HCEC 1CT (cell line): ENCODE measurements around the gene MUC5B.
A peak's percentile ranks its signal among the peaks of the same experiment; 100 is the strongest.

ENCODE experiments used
- DNase-seq: peaks from one replicate; pipeline ENCODE4 v3.0.0-alpha.2; 2017

MUC5B gene

DNA sequence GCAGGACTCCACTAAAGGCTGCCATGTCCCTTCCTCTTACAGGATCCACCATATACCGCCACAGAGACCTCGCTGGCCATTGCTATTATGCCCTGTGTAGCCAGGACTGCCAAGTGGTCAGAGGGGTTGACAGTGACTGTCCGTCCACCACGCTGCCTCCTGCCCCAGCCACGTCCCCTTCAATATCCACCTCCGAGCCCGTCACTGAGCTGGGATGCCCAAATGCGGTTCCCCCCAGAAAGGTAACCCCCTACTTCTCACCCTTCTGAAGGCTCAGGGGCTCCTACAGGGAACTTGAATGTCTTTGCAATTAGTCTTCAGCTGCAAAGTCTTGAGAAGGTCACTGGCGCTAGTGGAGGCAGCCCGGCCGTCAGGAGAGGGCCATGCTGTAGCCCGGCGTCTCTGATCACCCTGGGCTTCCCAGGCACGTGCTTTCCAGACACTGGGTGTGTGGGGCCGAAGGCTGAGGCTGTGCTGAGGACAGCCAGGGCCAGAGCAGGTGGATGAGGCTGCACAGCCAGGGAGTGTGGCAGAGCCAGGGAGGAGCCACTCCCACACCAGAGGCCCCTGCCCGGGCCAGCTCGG, 30.0 kb upstream of the MUC5B start:
- DNase-seq: no peak

DNA sequence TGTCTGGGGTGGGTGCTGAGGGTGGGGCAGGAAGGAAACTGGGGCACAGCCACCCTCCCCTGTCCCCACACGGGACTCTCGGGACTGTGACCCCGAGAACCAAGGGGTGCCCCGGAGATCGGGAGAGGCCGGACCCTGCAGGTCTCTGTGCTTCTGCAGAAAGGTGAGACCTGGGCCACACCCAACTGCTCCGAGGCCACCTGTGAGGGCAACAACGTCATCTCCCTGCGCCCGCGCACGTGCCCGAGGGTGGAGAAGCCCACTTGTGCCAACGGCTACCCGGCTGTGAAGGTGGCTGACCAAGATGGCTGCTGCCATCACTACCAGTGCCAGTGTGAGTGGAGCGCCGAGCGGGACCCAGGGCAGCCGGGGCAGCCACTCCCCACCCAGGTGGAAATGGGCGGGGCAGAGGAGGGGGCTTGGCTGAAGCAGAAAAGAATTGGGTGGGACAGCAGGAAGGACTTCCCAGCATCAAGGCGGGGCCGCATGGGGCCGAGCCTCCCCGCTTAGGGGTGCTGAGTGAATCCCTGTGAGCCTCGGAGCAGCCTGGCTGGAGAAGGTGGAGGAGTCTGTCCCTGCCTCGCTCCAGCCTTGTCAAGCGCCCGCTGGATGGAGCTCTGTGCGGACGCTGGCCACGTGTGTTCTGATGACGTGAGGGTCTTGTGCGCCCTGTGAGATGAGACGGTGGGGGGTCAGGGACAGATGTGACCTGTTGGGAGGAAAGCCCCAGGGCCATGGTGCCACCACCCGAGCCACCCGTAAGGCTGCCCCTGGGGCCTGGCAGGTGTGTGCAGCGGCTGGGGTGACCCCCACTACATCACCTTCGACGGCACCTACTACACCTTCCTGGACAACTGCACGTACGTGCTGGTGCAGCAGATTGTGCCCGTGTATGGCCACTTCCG, 29.3 kb upstream of the MUC5B start:
- no peak for DNase-seq

DNA sequence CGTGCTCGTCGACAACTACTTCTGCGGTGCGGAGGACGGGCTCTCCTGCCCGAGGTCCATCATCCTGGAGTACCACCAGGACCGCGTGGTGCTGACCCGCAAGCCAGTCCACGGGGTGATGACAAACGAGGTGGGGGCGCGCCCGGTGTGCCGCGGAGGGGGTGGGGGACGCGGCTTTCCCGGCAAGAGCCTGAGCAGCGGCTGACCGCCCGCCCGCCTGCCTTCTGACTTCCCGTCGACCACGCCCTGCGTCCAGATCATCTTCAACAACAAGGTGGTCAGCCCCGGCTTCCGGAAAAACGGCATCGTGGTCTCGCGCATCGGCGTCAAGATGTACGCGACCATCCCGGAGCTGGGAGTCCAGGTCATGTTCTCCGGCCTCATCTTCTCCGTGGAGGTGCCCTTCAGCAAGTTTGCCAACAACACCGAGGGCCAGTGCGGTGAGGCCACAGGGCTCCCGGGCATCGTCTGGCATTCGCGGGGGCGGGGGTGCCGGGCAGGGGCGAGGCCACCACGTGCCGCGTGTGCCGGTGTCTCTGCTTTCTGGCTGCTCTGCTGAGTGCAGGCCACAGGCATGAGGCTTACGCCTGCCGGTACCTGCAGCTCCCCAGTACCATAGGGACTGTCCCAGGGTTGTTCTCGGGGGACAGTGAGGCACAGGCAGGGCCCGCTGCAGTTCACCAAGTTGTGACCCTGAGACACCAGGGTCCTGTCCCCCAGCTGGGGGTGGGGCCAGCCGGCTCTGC, 28.5 kb upstream of the MUC5B start:
- no peak for DNase-seq

DNA sequence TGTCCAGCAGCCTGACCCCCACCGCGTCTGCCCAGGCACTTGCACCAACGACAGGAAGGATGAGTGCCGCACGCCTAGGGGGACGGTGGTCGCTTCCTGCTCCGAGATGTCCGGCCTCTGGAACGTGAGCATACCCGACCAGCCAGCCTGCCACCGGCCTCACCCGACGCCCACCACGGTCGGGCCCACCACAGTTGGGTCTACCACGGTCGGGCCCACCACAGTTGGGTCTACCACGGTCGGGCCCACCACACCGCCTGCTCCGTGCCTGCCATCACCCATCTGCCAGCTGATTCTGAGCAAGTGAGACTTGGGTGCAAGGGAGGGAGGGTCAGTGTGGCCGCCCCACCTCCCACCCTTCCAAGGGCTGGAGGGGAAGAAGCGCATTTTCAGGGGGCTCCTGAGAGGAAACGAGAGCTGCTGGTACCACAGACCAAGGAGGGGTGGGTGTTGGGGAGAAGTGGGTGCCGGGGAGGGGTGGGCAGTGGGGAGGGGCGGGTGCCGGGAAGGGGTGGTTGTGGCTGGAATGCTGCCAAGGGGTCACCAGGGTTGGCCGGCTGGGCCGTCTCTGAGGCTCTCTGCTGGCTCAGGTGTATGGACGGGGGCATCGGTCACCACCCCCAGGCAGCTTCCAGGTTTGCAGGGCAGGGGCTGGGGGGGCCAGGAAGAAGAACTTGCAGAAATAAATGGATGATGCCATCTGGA, 27.7 kb upstream of the MUC5B start:
- no peak for DNase-seq

DNA sequence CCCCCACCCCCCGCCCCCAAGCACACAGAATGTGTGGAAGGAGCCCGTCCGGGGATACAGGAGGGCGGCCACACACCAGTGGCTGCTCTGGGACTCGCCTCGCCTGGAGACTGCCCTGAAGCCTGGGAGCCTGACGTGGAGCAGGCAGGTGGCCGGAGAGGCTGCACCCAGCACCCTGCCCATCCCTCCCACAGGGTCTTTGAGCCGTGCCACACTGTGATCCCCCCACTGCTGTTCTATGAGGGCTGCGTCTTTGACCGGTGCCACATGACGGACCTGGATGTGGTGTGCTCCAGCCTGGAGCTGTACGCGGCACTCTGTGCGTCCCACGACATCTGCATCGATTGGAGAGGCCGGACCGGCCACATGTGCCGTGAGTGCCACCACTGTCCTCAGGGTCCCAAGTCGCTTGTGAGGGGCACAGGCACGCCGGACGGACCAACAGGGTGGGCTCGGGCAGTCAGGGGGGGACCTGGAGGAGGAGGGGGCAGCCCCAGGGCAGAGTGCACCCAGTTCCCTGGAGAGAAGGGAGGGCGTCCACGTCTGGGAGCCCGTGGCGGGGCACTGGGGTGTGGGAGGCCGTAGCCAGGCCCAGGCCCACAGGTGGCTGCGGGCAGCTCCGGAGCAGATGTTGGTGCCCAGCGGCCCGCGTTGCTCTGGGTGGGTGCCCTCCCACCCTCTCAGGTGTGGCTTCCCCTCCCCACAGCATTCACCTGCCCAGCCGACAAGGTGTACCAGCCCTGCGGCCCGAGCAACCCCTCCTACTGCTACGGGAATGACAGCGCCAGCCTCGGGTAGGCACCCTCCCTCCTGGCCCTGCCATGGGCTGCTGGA, 27.0 kb upstream of the MUC5B start:
- DNase-seq: no peak

DNA sequence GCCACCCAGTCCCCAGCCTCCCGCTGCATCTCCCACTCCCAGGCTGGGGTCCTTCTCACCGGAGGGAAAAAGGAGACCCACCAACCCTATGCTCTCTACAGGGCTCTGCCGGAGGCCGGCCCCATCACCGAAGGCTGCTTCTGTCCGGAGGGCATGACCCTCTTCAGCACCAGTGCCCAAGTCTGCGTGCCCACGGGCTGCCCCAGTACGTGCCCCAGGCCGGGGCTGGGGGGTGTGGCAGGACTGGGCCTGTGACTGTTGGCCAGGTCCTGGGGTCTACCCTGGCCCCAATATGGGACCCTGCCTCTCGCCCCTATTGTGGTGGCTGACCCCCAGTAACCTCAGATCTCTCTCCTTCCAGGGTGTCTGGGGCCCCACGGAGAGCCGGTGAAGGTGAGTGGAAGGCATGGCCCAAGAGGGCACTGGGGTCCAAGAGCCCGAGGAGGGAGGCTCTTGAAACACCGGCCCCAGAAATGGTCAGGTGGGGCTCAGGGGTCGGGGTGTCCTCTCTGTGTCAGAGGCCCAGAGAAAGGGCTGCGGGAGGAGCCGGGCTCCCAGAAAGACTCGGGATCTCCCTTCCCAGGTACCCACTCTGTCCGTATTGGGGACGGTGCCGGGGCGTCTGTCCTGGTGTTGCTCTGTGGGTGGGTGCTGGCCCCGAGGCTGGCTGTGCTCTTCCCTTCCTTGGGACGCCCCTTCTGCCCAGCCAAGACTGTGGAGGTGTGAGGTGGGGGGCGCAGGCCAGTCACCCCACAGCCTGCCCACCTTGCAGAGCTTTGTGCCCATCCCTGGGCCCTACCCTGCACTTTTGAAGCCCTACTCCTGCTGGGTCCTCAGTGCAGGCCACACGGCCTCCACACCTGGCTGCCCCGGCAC, 26.1 kb upstream of the MUC5B start:
- no peak for DNase-seq

DNA sequence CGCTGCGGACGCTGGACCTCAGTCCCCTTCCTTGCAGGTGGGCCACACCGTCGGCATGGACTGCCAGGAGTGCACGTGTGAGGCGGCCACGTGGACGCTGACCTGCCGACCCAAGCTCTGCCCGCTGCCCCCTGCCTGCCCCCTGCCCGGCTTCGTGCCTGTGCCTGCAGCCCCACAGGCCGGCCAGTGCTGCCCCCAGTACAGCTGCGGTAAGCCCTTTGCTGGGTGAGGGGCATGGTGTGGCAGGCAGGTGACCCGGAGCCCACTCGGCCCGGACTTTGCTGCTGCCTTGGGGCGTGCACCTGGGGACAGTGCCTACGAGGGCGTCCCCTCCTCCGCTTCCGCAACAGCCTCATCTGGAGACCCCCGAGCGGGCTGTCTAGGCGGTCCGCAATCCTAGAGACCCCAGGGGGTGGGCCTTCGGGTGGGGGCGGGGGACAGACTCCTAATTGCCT, 25.4 kb upstream of the MUC5B start:
- DNase-seq: no peak

DNA sequence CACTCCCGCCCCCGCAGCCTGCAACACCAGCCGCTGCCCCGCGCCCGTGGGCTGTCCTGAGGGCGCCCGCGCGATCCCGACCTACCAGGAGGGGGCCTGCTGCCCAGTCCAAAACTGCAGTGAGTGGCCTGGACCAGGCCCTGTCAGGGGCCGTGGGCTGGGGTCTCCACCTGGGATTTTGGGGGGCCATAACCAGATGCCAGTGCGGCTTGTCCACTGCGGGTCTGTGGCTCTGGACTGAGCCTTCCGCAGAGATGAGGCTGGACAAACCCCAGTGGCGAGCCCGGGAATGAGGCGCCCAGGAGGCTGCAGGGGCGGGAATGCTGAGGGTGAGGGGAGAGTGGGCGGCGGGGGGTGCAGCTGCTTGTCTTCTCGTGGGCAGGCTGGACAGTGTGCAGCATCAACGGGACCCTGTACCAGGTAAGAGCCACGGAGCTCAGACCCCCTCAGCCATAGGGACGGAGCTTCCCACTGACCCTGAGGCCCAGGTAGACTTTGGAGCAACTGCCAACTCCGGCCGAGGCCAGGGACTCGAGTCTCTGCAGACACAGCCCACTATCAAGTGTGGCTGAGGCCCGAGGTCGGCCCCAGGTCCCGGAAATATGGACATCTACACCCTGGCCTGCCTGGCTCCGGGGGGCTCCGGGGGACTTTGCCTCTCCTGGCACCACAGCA, 24.8 kb upstream of the MUC5B start:
- no peak for DNase-seq

DNA sequence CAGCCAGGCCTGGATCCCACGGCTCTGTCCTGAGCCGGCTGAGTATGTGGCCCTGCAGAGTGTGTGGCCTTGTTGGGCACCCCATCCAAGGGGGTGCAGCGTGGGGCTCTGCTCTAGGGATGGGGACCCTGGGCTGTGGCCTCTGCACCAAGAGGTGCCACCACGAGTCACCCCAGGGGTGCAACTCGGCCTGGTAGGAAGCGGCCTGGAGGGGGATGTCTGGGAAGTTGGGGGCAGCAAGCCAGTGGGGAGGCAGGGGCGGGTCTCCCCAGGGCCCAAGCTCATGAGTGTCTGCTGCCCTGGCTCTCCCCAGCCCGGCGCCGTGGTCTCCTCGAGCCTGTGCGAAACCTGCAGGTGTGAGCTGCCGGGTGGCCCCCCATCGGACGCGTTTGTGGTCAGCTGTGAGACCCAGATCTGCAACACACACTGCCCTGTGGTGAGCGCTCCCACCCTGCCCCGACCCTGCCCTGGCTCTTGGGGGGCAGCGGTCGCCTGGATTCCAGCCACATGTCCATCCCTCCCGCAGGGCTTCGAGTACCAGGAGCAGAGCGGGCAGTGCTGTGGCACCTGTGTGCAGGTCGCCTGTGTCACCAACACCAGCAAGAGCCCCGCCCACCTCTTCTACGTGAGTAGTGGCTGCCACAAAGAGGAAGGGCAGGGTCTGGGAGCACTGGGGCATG, 24.2 kb upstream of the MUC5B start:
- no peak for DNase-seq

DNA sequence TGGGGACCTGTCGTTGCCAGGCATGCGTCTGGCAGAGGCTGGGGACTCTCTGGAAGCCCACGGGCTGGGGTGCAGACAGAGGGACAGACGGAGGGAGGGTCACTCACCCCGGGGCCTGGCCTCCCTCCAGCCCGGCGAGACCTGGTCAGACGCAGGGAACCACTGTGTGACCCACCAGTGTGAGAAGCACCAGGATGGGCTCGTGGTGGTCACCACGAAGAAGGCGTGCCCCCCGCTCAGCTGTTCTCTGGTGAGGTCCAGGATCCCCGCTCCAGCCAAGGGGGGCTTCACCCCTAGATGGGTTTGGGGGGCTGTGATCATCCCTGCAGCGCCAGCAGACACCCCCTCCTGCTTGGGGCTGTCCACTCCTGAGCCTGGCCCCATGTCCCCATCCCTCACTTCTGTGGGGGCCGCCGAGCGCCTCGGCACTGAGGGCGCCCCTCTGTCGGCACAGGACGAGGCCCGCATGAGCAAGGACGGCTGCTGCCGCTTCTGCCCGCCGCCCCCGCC, 23.6 kb upstream of the MUC5B start:
- DNase-seq: no peak

DNA sequence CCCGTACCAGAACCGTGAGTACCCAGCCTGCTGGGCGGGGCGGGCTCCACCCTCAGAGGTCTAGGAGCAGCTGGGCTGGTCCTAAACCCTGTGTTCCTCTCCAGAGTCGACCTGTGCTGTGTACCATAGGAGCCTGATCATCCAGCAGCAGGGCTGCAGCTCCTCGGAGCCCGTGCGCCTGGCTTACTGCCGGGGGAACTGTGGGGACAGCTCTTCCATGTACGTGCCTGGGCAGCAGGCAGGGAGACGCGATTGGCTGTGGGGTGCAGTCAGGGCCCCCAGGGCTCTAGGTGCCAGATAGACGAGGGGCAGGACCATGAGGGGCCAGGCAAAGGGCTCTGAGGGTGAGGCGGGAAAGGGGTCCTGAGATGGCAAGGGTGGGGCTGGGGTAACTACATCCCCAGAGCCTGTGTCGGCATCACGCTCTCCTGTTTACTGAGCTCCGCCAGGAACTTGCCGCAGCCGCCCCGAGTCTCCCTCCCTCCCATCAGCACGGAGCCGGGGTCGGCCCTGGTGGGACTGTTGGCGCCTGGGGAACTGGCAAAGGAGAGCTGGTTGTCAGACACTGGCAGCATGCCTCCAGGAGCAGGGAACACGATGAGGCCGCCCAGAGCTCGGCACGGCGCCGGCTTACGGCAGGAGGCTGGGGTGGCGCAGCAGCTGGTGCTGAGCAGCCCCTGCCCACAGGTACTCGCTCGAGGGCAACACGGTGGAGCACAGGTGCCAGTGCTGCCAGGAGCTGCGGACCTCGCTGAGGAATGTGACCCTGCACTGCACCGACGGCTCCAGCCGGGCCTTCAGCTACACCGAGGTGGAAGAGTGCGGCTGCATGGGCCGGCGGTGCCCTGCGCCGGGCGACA, 22.9 kb upstream of the MUC5B start:
- DNase-seq: no peak

DNA sequence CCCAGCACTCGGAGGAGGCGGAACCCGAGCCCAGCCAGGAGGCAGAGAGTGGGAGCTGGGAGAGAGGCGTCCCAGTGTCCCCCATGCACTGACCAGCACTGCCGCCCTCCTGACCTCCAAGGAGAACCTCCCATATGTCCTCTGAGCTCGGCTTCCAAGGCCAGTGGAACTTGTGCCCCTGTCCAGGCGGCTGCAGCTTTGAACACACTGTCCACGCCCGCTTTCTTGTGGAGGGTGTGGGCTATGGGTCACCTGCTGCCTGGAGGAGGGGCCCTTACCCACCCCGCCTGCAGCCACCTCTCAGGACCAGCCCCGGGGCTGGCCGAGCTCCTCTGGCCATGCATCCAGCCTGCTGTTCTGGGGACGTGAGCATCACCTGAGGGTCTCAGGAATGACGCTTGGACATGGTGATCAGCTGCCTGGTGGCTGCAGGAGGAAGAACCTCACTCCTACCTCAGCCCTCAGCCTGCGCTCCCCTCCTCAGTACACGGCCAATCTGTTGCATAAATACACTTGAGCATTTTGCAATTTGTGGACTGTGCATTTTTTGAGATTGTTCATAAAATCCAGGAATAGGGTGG, 22.2 kb upstream of the MUC5B start:
- DNase-seq: no peak

DNA sequence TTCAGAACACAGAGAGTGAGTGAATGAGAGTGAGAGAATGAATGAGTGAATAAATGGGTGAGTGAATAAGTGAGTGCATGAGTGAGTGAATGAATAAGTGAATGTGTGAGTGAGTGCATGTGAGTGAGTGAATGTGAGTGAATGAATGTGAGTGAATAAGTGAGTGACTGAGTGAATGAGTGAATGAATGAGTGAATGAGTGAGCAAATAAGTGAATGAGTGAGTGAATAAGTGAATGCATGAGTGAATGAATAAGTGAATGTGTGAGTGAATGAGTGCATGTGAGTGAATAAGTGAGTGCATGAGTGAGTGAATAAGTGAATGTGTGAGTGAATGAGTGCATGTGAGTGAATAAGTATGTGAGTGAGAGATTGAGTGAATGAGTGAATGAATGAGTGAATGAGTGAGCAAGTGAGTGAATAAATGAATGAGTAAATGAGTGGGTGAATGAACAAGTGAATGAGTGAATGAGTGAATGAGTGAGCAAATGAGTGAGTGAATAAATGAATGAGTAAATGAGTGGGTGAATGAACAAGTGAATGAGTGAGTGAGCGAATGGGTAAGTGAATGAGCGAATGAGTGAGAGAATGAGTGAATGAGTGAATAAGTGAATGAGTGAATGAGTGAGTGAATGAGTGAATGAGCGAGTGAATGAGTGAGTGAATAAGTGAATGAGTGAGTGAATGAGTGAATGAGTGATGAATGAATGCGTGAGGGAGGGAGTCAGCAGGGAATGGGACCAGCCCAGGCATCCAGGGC, 21.3 kb upstream of the MUC5B start:
- DNase-seq: no peak

DNA sequence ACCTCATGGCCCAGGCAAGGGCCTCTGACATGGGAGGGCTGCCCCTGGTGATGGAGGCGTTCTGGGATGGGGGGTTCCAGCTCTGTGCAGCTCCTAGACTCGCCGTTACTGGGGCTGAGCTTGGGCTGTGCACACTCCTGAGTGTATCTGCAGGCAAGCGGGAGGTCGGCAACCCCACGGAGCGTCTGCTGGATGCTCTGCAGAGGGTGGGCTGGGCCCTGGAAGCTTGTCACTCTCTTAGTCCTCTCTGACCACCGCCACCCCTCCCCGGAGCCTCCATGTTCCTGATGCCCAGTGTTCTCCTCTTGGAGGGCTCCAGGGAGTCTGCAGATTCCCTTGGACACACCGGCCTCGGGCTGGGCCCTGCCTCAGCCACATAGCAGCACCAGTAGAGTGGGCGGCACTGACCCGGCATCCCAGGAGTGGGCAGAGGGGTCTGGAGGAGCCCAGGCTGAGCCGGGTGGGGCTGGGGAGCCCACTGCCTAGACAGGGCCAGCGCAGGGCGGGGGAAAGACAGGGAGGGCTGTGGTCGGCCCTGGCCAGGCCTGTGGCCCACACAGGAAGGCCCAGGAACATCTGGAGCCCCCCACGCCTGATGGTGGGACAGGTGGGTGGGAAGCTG, 20.6 kb upstream of the MUC5B start:
- DNase-seq: peak; percentile 6

DNA sequence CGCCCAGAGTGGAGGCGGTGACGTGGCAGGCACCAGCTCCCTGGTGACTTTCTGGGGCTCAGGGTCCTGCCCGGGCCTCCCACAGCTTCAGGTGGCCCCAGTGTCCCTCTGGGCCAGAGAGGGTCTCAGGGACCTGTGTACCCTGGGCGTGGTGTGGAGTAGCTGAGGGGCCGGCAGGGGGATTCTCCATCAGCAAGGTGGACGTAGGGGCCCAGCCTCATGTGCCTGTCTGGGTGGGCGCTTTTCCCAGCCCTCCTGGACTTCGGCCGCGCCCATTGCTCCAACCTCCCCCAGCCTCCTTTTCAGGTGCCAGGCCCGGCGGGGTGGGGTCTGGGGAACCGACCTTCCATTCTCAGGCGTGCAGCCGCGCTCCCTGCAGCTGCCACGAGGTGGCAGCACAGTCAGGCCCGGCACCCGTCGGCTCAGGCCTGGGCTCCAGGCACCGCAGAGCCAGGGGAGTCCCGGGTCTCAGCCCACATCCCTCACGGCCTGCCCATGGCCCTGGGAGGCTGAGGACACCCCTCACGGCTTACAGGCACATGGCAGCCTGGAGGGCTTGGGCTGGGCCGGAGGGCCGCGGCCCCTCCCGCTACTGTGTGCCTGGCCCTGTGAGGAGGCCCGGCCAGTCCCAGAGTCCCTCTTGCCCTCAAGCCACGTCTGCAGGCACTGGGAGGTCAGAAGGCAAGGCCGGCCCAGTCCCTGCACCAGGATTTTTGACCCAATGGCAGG, 19.9 kb upstream of the MUC5B start:
- DNase-seq: peak; percentile 16
